GM18907 (cell line): ENCODE data around the gene CLEC18B.
A peak's percentile ranks its signal among the peaks of the same experiment; 100 is the strongest.
"Not testable (repeated sequence)": the region's sequence is repeated elsewhere in the genome, so short reads cannot be mapped to it uniquely, and the experiment has no call there.

Source experiments
- ATAC-seq: cut with Tn5 transposase; IDR thresholded peaks from one replicate; pipeline ENCODE4 v1.9.1; 2021; ENCODE audit warnings: mild to moderate bottlenecking, moderate library complexity; ENCODE audit not compliant: unreplicated experiment

The CLEC18B gene

GRCh38 chr16:74420612-74421481 is at the start of gene CLEC18B:
Gene CLEC18B (minus strand): TSS chr16:74421478. CDS start chr16:74421270, 208 bp downstream.
- ATAC-seq, result not testable (repeated sequence)

DNA sequence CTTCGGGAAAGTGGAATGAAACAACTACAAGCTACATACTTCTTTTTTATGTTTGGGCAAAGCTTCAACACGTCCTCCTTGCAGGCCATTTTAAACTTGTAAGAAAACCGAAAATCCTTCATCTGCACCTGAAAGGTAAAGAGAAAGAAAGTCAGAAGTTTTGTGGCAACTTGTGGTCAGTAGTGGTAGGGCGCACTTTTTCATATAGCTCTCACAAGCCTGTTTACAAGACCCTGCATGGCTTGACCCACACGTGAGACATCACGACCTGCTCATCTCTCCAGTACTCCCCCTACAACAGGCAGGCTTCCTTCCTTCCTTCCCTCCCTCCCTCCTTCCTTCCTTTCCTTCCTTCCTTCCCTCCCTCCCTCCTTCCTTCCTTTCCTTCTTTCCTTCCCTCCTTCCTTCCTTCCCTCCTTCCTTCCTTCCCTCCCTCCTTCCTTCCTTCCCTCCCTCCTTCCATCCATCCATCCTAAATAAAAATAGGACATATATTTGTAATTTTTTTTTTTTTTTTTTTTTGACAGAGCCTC is 48.7 kb upstream of the CLEC18B start:
- ATAC-seq, result no peak

GRCh38 chr16:74468807-74469525 is 47.7 kb upstream of the CLEC18B start:
- ATAC-seq, result no peak

DNA sequence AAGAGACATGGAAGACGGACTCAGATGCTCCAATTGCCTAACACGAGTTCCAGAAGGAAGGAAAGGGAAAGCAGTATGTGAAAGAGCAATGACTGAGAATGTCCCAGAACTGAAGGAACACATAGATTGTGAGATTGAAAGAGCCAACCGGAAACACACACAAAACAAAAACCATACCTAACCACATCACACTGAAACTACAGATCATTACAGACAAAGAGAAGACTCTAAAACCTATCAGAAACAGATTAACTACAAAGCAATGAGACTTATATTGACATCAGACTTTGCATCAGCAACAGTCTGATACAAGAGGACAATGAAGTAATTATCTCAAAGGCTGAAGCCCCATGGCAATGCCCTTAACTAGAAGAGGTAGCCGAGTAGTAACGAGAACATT is 45.6 kb upstream of the CLEC18B start:
- peak; percentile 72 for ATAC-seq

GRCh38 chr16:74465851-74466685 is 44.8 kb upstream of the CLEC18B start:
- ATAC-seq, result no peak

- ATAC-seq, result no peak
These were observed 44.0 kb upstream of the CLEC18B start for GRCh38 chr16:74465281-74465680.

DNA sequence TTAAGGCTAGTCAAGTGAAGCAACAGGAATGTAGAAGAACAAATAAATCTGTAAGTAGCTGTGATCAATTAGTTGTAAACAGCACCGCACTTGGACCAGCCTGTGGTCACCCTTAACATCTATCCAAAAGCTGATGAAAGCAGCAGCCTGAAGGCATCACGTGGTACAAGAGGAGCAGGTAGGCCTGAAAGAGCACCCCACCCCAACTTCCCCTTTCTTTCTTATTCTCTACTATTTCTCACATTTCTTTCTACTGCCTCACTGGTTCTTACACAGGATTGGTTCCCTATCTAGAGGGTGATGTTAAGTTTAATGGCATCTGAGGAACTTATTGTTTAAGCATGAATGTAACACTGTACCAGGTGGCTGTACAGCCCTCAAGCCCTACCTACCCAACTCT is 42.6 kb upstream of the CLEC18B start:
- no peak for ATAC-seq

GRCh38 chr16:74462361-74462760 is 41.1 kb upstream of the CLEC18B start:
- no peak for ATAC-seq

DNA sequence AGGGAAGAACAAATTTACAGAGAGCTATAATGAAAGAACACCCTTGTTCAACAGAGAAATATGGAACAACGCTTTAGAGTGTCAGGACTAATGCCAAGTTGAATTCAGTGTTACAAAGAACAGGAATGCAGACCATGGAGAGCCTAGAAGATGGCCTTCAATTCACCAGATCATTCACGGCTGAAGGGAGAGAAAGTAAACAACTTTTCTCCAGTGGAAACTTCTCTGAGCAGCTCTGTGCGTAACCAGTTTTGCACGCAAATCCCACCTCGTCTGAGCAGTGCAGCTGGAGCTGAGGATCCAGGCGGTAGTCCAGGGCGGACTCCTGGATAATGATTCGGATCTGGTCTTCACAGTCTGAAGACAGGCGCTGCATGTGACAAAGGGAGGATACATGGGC is 40.5 kb upstream of the CLEC18B start:
- no peak for ATAC-seq

DNA sequence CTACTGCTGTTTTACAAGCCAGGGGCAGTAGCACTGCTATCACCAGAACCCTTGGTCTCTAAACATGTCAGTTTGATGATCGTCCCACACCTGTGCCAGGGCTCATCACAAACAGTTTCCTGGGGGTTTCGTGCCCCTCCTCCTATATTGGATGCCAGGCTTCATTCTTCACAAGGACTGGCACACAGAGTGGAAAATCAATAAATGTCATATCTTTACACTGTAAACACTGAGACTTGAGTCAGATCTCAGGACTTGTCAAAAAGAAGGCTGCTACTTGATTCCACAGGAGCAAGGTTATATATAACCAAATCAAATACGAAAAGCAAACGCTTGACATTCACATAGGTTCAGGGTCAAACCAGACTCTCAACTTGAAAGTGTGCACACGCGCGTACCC is 39.3 kb upstream of the CLEC18B start:
- no peak for ATAC-seq

- ATAC-seq, result no peak
These were observed 35.0 kb upstream of the CLEC18B start for GRCh38 chr16:74456290-74456625.

GRCh38 chr16:74455619-74456289 is 34.5 kb upstream of the CLEC18B start:
- ATAC-seq, result no peak

GRCh38 chr16:74455213-74455612 is 33.9 kb upstream of the CLEC18B start:
- no peak for ATAC-seq

DNA sequence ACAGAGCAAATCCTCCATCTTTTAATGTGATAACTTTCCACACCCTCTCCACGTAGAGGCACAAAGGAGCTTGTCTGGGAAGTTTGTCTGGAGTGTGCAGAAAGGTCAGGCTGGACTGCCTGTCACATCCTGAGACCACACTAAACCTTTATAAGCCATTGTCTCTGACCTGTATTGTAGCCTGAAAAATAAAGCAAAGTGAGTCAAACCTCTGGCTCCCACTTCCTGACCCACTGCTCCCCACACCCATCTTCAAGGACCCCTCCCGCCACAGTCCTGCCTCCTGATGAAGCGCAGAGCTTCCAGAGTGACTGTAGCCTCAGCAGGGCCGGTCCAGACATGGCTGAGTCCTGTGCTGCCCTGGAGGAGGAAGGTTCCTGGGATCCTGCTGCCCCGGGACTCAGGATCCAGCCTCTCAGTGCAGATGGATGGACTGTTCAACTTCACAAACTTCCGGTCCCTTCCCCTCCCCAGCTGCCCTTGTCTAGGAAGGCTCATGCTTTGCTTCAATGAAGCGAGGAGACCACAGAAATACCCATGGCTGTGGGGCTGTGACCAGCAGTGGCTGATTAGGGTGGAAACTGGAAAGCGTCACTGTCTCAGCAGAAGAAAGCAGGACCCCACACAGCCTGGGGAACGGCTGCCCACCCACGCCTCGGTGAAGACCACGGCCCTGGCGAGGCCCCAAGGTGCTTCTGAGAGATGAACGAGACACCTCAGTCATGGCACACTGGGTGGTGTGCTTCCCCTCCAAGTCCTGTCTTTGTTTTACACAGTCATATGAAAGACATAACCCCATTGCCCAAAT is 30.9 kb upstream of the CLEC18B start:
- peak; percentile 89 for ATAC-seq

- ATAC-seq, result no peak
These were observed 29.9 kb upstream of the CLEC18B start for GRCh38 chr16:74450967-74451760.

DNA sequence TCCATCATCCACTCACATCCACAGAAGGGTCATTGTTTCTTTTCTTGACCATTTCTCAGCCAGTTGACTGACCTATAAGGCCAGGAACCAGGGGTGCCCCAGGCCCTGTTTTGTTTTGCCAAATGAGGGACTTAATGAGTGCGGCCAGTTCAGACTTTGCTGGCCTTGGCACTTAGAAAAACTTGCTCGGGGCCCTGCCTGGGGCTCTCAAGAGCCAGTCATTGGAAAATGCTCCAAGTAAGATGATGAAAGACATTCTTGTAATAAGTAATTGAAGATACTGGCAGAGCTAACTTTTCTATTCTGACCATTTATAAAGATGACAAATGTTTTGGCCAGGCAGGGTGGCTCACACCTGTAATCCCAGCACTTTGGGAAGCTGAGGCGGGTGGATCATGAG is 29.0 kb upstream of the CLEC18B start:
- no peak for ATAC-seq

GRCh38 chr16:74449470-74449869 is 28.2 kb upstream of the CLEC18B start:
- no peak for ATAC-seq

DNA sequence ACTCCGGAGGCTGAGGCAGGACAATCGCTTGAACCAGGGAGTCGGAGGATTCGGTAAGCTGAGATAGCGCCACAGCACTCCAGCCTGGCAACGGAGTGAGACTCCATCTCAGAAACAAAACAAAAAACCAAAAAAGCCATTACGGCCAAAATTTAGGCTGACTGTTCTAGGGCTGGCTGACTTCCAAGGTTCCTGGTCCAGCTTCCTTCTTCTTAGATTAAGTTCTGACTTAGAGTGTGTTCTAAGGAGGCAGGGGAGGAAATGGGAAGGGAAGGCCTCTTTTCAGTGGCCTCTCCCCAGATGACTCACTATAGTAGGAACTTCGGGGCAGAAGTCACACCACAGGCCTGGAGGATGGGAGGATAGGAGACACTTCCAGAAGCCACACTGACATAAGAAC is 27.7 kb upstream of the CLEC18B start:
- no peak for ATAC-seq

DNA sequence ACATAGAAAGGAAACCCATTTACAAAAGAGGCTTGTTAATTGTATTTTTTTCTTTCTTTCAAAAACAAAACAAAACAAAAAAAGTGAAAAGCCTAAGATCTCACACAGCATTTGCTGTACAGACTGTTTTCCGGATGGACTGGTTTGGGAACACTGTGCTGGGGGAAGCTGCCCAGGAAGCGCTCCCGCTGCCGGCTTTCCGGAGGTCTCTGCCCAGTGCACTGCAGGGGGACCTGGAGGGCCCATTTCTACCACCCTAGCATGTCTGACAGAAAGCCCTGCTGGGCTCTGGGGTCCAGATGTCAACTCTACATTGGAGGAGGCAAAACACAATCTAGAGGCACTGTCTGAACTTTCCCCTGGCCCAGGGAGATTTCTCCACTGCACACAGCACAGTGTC is 26.3 kb upstream of the CLEC18B start:
- no peak for ATAC-seq
